GM12878 (cell line): ENCODE results near the gene MYO18B. TPM values are rescaled to one million over a fixed set of nuclear protein-coding genes. Genes with fewer than 3 reads are reported as not detected.
A peak's percentile ranks its signal among the peaks of the same experiment; 100 is the strongest.

Source experiments
- ATAC-seq: fragments of 200-7000 bp; cut with Tn5 transposase; 3 replicates; pipeline ENCODE4 v1.9.1; 2020; ENCODE audit warnings: mild to moderate bottlenecking, moderate library complexity
- BruUV-seq: library from RNA; stranded (reverse); fragments of 400-500 nt; replicated peaks from 2 replicates; lab custom pipeline; 2021; lab: Mats Ljungman, UMichigan
- CTCF ChIA-PET: fragments of 300-600 bp; sonication (Branson Sonifier 250); formaldehyde crosslinking; extraction: SDS; loops from one replicate; lab custom pipeline; 2021; ENCODE audit warnings: inconsistent platforms; lab: Yijun Ruan, JAX
- POLR2A ChIA-PET: fragments of 350-600 bp; formaldehyde crosslinking; extraction: SDS; loops from one replicate; lab custom pipeline; 2021; ENCODE audit warnings: inconsistent platforms; lab: Charles Lee
- RAD21 ChIA-PET: fragments of 300-600 bp; sonication (Branson Sonifier 250); formaldehyde crosslinking; loops from one replicate; lab custom pipeline; 2023; ENCODE audit warnings: antibody characterized with exemption; ENCODE audit not compliant: unreplicated experiment; lab: Charles Lee
- SMC1A ChIA-PET: fragments of 300-600 bp; sonication (Branson Sonifier 250); formaldehyde crosslinking; loops from one replicate; lab custom pipeline; 2023; ENCODE audit not compliant: unreplicated experiment, uncharacterized antibody; lab: Charles Lee
- DNase-seq: peaks from one replicate; pipeline ENCODE4 v3.0.0-alpha.2; 2011; ENCODE audit warnings: low read depth, low spot score
- FAIRE-seq: peaks from 3 replicates; lab custom pipeline; 2011; peaks lifted over from hg19 to GRCh38; lab: Jason Lieb, UNC
- H2AFZ ChIP-seq: 2 replicates; pipeline ENCODE4 v1.6.0; 2011; ENCODE audit warnings: low read depth, low read length, control low read depth; ENCODE audit not compliant: control insufficient read depth
- H3K27ac ChIP-seq: 2 replicates; pipeline ENCODE4 v1.5.1; 2011; ENCODE audit warnings: control low read depth; ENCODE audit not compliant: control insufficient read depth, insufficient read depth
- H3K27me3 ChIP-seq, 2 experiments: replicated peaks in 1 of 2; 2 replicates each; pipeline versions ENCODE4 v1.6.0 to v1.6.1; 2011; ENCODE audit warnings: low read length in 1 of 2; ENCODE audit not compliant: control insufficient read depth in 2 of 2, insufficient read depth in 2 of 2
- H3K36me3 ChIP-seq, 2 experiments: 2 replicates each; pipeline ENCODE4 v1.5.1; 2011; ENCODE audit warnings: low read length in 1 of 2; ENCODE audit not compliant: control insufficient read depth in 2 of 2, insufficient read depth in 2 of 2
- H3K4me1 ChIP-seq: 2 replicates; pipeline ENCODE4 v1.6.1; 2011; ENCODE audit warnings: mild to moderate bottlenecking, low read length, moderate library complexity, mixed read lengths; ENCODE audit not compliant: control insufficient read depth, insufficient read depth
- H3K4me2 ChIP-seq: 2 replicates; pipeline ENCODE4 v1.6.0; 2011; ENCODE audit warnings: control low read depth; ENCODE audit not compliant: control insufficient read depth, insufficient read depth
- H3K4me3 ChIP-seq: fragments of 200-600 bp; sonication (generic); 2 replicates; pipeline ENCODE4 v1.5.1; 2016
- H3K79me2 ChIP-seq: 2 replicates; pipeline ENCODE4 v1.6.0; 2011; ENCODE audit warnings: low read length; ENCODE audit not compliant: control insufficient read depth, insufficient read depth
- H3K9ac ChIP-seq: 2 replicates; pipeline ENCODE4 v1.8.0; 2011; ENCODE audit warnings: low read length, control low read depth, mixed read lengths; ENCODE audit not compliant: control insufficient read depth, insufficient read depth
- H3K9me3 ChIP-seq: replicated peaks from 3 replicates; pipeline ENCODE4 v1.5.1; 2011; ENCODE audit warnings: mild to moderate bottlenecking, low read length; ENCODE audit not compliant: control insufficient read depth, insufficient read depth
- H4K20me1 ChIP-seq: 2 replicates; pipeline ENCODE4 v1.6.0; 2011; ENCODE audit not compliant: control insufficient read depth, insufficient read depth
- EZH2 ChIP-seq: IDR thresholded peaks from 2 replicates; pipeline ENCODE4 v1.6.1; 2012; ENCODE audit warnings: low read depth, mild to moderate bottlenecking, control low read depth, inconsistent platforms, low read length, borderline replicate concordance; ENCODE audit not compliant: control insufficient read depth
- KAT2A ChIP-seq: conservative IDR thresholded peaks from 2 replicates; pipeline ENCODE4 v1.6.1; 2011; ENCODE audit warnings: low read depth, low read length; ENCODE audit not compliant: control insufficient read depth
- WGBS: methylation state at CpG from one replicate; pipeline ENCODE4 v1.1.6; 2016; ENCODE audit warnings: low lambda C conversion rate; ENCODE audit not compliant: insufficient replicate concordance, insufficient coverage; ENCODE audit errors: missing lambda C conversion rate; 5-methylcytosine and 5-hydroxymethylcytosine counted together
- in situ Hi-C: fragments of 300-500 bp; cut with MboI; formaldehyde crosslinking; loops from 9 replicates; pipeline ENCODE4 v1.14.3; 2018; ENCODE audit warnings: mixed read lengths
- intact Hi-C: fragments of 100-400 bp; cut with micrococcal nuclease; formaldehyde crosslinking; loops from one replicate; pipeline ENCODE4 v1.14.2; 2022; ENCODE audit not compliant: unreplicated experiment
- polyA plus RNA-seq, 11 experiments: library from polyadenylated mRNA; depleted of rRNA in 4 of 11; unstranded in 6 of 11; stranded (reverse) in 5 of 11; fragments of >200 nt; fragmentation: Nextera tagmentation in 4 of 11; fragmentation: Illumina TruSeq in 1 of 11; extraction: Ambion mirVana in 4 of 11; extraction: Trizol in 1 of 11; gene quantifications; 1 replicate in 1 of 11; 2 replicates in 10 of 11; pipeline versions ENCODE4 v1.2.1 to v1.2.3, GENCODE V29; 2011 to 2016; ENCODE audit warnings: inconsistent platforms in 2 of 11, missing spikeins in 2 of 11, low read depth in 1 of 11
- total RNA-seq, 4 experiments: library from RNA; depleted of rRNA in 3 of 4; stranded (reverse); fragments of >200 nt in 3 of 4; fragmentation: Illumina TruSeq in 1 of 4; extraction: Trizol in 1 of 4; gene quantifications; 2 replicates each; pipeline versions ENCODE4 v1.2.1 to v1.2.3, GENCODE V29; 2013 to 2021
- TF ChIP-seq, protein P1 (sequence below): fragments of 450-650 bp; IDR thresholded peaks from 2 replicates; pipeline ENCODE4 v1.6.1; 2017; ENCODE audit warnings: mild to moderate bottlenecking, moderate library complexity

The MYO18B gene
- total and polyA plus RNA-seq, 10 of the 15 experiments (the other 5 are each of a cell fraction or from before 2014, with no cell fraction given): 0.05 to 2.1 (median 0.51) TPM; not detected in 1

DNA sequence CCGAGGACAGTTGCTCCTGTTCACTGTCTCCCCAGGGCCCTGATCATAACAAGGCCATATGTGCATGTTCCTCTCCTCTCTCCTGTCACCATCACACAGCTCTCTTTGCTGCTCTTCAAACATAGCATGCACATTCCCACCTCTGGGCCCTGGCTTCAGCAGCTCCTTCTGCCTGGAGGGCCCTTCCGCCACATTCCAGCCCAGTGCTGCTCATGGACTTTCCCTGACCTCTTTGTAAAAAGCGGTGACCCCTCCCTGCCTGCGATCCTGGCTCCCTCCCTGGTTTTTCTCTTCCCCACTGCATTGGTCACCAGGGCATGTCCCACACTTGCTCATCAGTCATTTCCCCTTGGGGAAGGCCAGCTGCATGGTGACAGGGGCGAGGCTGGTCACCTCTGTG, 98.2 kb downstream of the MYO18B start:
- ATAC-seq (peak; percentile 43), DNase-seq (no peak), FAIRE-seq (no peak)
- intact Hi-C loops (no loop called here), in situ Hi-C loops (no loop called here)
- no peaks in the 10 kb centered on the region for H3K27me3 ChIP-seq
- H4K20me1 ChIP-seq: no peaks in the 10 kb centered on the region
- no peak overlapping the region for H3K4me2 ChIP-seq
- POLR2A ChIA-PET: no interaction called here
- no peak overlapping the region for H3K27ac ChIP-seq
- no peaks in the 10 kb centered on the region for H3K9me3 ChIP-seq
- RAD21 ChIA-PET: interaction anchor here (0.7 to 1.4 kb wide), 2 partner anchors 10 to 12 kb away, joined by 3 to 10 read pairs; no protein-coding TSS in a partner anchor
- H3K4me3 ChIP-seq: no peak overlapping the region
- TF ChIP-seq EZH2 (no peak), KAT2A (no peak)
- TF ChIP-seq, protein P1, sequence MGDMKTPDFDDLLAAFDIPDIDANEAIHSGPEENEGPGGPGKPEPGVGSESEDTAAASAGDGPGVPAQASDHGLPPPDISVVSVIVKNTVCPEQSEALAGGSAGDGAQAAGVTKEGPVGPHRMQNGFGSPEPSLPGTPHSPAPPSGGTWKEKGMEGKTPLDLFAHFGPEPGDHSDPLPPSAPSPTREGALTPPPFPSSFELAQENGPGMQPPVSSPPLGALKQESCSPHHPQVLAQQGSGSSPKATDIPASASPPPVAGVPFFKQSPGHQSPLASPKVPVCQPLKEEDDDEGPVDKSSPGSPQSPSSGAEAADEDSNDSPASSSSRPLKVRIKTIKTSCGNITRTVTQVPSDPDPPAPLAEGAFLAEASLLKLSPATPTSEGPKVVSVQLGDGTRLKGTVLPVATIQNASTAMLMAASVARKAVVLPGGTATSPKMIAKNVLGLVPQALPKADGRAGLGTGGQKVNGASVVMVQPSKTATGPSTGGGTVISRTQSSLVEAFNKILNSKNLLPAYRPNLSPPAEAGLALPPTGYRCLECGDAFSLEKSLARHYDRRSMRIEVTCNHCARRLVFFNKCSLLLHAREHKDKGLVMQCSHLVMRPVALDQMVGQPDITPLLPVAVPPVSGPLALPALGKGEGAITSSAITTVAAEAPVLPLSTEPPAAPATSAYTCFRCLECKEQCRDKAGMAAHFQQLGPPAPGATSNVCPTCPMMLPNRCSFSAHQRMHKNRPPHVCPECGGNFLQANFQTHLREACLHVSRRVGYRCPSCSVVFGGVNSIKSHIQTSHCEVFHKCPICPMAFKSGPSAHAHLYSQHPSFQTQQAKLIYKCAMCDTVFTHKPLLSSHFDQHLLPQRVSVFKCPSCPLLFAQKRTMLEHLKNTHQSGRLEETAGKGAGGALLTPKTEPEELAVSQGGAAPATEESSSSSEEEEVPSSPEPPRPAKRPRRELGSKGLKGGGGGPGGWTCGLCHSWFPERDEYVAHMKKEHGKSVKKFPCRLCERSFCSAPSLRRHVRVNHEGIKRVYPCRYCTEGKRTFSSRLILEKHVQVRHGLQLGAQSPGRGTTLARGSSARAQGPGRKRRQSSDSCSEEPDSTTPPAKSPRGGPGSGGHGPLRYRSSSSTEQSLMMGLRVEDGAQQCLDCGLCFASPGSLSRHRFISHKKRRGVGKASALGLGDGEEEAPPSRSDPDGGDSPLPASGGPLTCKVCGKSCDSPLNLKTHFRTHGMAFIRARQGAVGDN: peak; percentile 11; the same call in 1 of the 2 replicates
- SMC1A ChIA-PET: interaction anchor here (0.8 to 1.1 kb wide), 4 partner anchors 10 to 296 kb away, joined by 3 read pairs; no protein-coding TSS in a partner anchor
- no peaks in the 10 kb centered on the region for H3K36me3 ChIP-seq
- no peak overlapping the region for H3K9ac ChIP-seq
- CTCF ChIA-PET: no interaction called here
- WGBS: 26% methylated on average over 5 of the region's 5 CpGs
- no peaks in the 10 kb centered on the region for H3K79me2 ChIP-seq
- BruUV-seq: no TSS peak
- H2AFZ ChIP-seq: no peak overlapping the region
- peaks cover 23% of the 10 kb centered on the region for H3K4me1 ChIP-seq
